Stimulated activated CD4-positive, alpha-beta T cell treated with anti-CD3 and anti-CD28 coated beads, Interleukin-2, amount 100 ng/mL, for 4 hours (primary cell): ENCODE results near the gene EPHA3.

Experiments used
- DNase-seq: peaks from one replicate; pipeline ENCODE4 v3.0.0-alpha.2; 2020; ENCODE audit warnings: low read depth

The EPHA3 gene

DNA sequence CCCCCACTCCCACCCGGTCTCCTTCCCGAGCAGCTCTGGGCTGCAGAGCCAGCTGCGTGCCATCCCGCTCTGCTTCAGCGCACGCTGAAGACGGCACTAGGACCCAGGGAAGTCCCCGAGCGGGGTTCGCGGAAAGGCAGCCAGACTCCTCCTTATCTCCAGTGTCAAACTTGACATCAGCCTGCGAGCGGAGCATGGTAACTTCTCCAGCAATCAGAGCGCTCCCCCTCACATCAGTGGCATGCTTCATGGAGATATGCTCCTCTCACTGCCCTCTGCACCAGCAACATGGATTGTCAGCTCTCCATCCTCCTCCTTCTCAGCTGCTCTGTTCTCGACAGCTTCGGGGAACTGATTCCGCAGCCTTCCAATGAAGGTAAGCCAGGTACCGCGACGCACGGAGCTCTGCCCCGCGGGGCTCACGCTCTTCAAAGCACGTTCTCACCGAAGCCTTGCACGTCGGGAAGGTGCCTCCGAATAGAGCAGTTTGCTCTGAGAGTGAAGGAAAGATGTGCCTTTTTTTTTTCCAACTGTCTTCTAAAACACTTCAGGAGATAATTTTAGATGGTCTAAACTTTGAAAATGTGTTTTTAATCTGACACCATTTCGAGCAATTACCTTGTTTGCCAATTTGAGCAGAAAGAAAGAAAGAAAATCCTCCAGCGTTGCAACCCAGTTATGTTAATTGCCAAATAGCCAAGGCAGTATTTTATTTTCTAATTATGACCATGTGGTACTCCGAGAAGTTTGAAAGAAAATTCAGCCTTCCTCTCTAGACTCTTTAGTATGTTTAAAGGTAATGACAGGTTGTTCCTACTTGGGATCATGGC is at the start of gene EPHA3:
EPHA3 (plus strand) TSS at position 161 of the 830 bp plus-strand sequence; CDS start at position 289, 128 bp downstream.
- no peak for DNase-seq

DNA sequence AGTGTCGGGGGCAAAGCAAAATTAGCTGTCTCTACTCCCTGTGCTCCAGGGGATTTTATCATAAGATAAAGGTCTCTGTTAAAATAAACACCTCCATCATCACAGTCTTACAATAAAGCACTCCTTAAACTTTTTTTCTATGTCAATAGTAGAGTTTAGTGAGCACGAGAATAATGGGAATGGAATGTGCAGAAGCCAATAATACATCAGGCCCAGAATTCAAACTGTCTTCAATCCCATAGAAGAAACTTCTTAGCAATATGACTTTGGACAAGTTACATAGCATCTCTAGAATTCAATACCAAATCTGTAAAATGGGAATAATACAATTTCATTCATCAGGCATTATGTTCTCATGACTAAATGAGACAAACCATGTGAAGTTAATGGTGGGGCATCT is 49.0 kb upstream of the EPHA3 start:
- DNase-seq, result no peak

DNA sequence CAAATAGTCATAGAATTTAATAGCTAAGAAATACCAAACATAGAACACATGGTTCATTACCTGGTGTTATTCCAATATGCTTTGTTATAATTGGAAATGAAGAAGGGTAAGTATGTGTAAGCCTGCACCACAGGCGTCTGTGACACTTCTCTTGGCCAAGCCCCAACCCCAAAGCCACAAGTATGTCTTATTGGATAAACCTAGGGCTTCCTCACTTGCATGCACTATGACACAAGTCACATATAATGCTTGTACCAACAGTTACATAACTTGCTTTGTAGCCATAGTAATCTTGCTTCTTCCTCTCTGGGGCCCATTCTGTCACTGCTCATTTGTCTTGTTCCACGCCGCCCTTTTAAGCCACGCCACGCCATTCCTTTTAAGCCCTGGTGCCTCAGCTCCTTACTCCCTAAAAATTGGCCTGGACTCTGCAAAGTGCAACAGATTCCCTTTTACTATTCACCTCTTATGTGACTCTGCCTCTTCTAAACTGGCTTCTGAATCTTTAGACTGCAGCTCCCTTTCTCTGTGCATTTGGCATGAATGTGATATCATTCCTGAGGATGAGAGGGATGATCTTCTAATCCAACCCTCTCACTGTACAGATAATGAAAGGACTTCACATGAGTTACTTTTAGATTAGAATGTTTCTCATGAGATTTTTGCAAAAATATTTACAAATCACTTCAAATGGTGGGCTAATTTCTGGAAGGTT is 48.1 kb upstream of the EPHA3 start:
- DNase-seq, result no peak

DNA sequence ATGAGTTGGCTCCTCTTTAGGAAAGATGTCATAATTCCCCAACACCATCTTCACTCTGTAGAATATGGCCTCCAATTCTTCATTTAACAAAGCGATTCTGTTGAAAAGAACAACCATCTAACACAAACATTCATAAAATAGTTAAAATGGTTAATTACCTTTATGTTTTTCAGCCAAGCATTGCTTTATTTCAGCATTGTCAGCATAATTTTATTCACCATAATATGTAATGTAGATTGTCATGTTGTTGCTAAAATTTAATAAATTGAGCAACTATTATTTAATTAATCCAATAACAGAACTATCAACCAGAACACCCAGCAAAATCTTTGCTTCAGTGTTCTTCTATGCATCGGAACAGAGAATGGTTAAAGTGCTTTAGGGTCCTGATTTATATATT is 46.2 kb upstream of the EPHA3 start:
- DNase-seq, result no peak

DNA sequence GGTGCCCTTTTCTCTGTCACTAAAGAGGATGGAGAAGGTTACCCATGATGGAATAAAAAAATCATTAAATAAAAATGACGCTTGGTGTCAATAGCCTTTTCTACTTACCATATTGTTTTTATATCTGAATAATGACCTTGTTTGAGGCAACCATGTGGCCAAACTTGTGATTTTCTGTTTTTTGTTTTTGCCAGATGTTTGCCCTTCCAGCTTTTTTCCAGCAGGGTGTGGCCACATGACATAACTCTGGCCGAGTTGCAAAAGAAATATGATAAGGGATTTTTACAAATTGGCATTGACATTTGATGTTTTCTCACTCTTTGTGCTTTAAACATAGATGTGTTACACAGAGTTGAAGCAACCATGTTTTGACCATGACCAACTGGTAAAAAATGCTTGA is 39.7 kb upstream of the EPHA3 start:
- no peak for DNase-seq

- DNase-seq, result no peak
Measured at GRCh38 chr3:89072642-89073041, 34.8 kb upstream of the EPHA3 start.

DNA sequence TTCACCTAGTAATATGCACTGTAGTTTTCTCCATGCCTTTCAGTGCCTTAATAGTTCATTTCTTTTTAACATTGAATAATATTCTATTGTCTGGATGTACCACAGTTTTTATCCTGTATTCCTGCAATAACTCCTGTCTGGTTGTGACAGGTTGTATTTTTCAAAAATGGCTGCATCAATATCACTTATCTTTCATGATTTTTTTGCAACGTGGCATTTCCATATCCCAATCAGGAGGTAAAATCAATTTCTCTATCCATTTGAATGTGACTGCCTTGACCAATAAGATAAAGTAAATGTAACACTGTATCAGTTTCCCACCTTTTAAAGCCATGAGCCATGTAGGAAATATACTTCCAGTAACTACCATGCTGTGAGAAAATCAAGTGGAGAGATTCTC is 27.5 kb upstream of the EPHA3 start:
- no peak for DNase-seq

- no peak for DNase-seq
Measured at GRCh38 chr3:89087851-89088250, 19.6 kb upstream of the EPHA3 start.

DNA sequence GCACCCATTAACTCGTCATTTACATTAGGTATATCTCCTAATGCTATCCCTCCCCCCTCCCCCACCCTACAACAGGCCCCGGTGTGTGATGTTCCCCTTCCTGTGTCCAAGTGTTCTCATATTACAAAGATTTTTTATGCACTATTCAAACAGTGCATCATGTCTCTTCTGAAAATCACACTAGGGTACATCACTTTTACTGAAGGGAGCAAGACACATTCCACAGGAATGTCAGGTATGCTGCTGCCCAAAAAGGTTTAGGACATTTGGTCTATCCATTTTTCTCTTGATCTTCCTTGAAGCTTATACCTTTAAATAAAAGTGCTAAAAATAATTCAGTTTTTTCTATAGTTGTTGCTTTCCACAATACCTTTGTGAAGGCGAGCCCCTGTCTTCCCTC is 9.2 kb upstream of the EPHA3 start:
- no peak for DNase-seq

DNA sequence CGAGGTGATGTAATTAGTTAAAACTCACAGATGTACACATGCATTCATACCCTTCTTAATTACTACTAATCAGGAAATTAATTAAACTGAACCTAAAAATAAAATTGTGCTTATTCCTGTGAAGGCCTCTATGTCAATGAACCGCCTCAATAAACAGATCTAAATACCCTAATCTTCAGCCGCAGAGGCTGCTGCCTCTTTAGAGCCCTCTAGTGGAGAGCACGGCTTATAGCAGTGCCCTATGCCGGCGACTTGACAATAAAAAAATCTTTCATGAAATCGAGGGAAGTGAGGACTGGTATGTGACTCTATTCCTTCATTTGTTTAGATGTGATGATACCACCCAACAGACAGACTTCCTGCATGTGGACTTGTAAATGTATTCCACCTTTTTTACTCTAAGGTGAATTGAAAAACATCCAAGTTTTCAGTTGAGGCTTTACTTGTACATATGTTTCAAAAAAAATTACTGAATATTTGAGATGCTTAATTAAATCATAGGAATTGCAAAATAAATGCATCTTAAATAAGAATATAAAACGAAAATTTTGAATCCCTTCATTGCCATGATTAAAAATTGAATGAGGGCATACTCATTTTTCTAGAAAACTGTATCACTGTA is 8.3 kb upstream of the EPHA3 start:
- no peak for DNase-seq

DNA sequence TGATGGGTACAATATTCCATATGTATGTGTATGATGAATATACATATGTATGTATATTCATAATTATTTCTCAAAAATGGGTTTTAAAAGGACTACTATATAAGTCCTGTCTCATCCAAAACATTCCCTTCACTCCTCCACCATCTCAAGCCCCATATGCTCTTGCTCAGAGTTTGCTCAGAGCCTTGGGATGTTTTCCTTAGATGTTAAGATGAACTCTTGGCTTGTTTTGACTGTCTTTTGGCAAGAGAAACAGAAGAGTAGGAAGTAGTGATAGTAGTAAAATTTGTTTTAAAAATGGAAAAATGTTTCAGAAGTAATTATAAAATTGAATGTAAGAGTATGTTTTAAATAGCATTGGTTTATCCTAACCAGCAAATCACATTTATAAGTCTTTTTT is 6.2 kb upstream of the EPHA3 start:
- DNase-seq, result no peak

GRCh38 chr3:89101921-89102320 is 5.5 kb upstream of the EPHA3 start:
- DNase-seq, result no peak

GRCh38 chr3:89104499-89104898 is 2.9 kb upstream of the EPHA3 start:
- DNase-seq, result no peak

- no peak for DNase-seq
Measured at GRCh38 chr3:89105503-89105902, 1.9 kb upstream of the EPHA3 start.

- no peak for DNase-seq
Measured at GRCh38 chr3:89108291-89108550, 800 bp downstream of the EPHA3 start.

DNA sequence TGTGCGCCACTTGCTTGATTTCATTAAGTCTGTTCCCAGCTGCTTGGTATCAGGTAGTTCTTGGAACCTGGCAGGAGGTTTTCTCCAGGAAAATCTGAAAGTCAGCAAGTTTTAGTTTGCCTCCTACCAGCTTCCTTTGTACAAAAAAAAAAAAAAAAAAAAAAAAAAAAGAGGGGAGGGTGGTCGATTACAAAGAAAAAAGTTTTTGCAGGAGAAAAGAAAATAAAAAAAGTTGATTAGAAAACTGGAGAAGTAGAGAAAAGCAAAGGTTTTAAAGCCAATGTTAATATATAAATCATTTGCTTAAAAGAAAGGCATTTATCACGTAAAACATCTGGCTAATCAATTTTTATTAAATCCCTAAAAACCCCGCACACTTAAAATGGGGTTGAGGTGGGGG is 5.9 kb downstream of the EPHA3 start:
- DNase-seq, result no peak

GRCh38 chr3:89113893-89114840 is 6.7 kb downstream of the EPHA3 start:
- DNase-seq, result no peak

GRCh38 chr3:89114841-89115223 is 7.4 kb downstream of the EPHA3 start:
- no peak for DNase-seq

- no peak for DNase-seq
Measured at GRCh38 chr3:89116476-89116875, 9.1 kb downstream of the EPHA3 start.

GRCh38 chr3:89138048-89138447 is 30.6 kb downstream of the EPHA3 start:
- DNase-seq, result no peak

GRCh38 chr3:89139870-89140269 is 32.4 kb downstream of the EPHA3 start:
- DNase-seq, result no peak

- no peak for DNase-seq
Measured at GRCh38 chr3:89144080-89144479, 36.7 kb downstream of the EPHA3 start.
